ENCODE measurements around the gene NUMA1.

- TF ChIP-seq CTCF (conservative IDR thresholded peaks at IDR 0.05; ENCODE audit: low read length): no peak
- no peak for TF ChIP-seq EZH2phosphoT487 (IDR thresholded peaks at IDR 0.05; ENCODE audit: borderline replicate concordance, low read depth, low read length)
These were observed 21.8 kb upstream of the NUMA1 start for GRCh38 chr11:72102162-72102561.

Data from OCI-LY7 (cell line).